GM18505 (cell line): ENCODE data around the gene MUC6.

Experiments
- ATAC-seq: cut with Tn5 transposase; IDR thresholded peaks from one replicate; pipeline ENCODE4 v1.9.1; 2021; ENCODE audit not compliant: unreplicated experiment
- POLR2A ChIP-seq: IDR thresholded peaks from 4 replicates; pipeline ENCODE4 v1.6.1; 2011; ENCODE audit warnings: borderline replicate concordance; ENCODE audit not compliant: insufficient read depth, insufficient read length; ENCODE audit errors: extremely low read depth

MUC6 gene

DNA sequence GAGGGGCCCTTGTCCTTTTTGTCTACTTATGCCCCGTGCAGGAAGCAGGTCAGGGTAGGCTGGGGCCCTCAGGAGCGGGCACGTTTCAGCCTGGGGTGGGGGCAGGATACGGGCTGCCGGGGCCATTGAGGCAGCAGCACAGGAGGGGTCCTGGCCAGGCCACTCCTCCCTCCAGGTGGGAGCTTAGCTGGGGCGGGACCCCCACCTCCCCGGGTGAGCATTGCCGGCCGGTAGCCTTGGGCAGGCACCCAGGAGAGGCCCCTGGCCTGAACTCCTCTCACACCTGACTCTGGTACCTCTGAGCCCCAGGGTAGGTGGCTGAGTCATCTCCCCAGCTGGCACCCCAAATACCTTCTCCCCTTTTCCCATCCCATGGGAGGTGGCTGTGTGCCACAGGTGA lies 5.0 kb upstream of the MUC6 start:
- no peak for ATAC-seq

GRCh38 chr11:1041149-1041467 lies 4.6 kb upstream of the MUC6 start:
- no peak for TF ChIP-seq POLR2A
- ATAC-seq, result no peak

More for the DNA sequence above, 5.0 kb upstream of the MUC6 start:
- no peak for TF ChIP-seq POLR2A

DNA sequence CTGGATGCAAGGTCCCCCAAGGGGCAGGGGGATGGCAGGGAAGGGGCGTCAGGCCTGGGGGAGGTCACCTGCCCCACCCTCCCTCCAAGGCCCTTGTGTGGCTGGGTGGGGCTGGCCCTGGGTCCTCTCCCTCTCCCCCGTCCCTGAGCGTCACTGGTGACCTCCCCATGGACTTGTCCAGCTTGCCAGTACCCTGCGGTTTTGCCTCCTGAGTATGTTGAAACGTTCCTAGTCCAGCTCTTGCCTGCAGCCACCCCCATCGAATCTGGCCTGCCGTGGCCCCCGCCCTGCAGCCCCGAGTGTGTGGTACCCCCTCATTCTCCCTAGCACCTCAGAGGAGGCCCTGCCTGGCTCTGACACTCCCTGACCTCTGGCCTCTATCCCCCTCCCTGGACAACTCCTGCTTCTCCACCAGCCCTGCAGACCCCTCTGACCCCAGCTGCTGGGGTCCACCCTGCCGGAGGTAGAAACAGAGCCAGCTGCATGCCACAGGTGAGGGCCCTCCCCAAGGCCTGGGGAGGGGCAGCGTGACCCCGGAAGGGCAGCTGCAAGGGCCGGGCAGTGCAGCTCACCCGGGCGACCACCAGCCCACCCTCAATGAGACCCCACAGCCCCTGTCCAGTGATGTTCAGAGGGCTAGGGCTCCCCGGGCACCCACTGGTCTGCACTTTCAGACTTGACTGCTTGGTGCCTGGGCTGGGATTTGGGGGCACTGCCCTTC lies 4.1 kb upstream of the MUC6 start:
- no peak for TF ChIP-seq POLR2A
- ATAC-seq, result no peak

GRCh38 chr11:1039481-1040427 lies 3.2 kb upstream of the MUC6 start:
- TF ChIP-seq POLR2A, result no peak

DNA sequence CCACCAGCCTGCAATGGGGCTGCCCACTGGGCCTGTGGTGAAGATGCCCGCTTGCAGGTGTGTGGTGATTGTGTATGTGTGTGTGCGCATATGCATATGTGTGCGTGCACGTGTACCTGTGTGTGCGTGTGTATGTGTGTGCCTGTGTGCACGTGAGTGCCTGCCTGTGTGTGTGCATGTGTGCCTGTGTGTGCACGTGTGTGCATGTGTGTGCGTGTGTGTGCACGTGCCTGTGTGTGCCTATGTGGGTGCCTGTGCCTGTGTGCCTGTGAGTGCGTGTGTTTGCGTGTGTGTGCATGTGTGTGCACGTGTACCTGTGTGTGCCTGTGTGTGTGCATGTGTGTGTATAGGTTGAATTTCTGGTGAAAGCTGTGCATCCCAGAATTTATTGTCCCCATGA lies 2.4 kb upstream of the MUC6 start:
- TF ChIP-seq POLR2A, result no peak
- no peak for ATAC-seq

More at GRCh38 chr11:1039481-1040427, 3.2 kb upstream of the MUC6 start:
- no peak for ATAC-seq

- no peak for ATAC-seq
- TF ChIP-seq POLR2A, result no peak
Measured at GRCh38 chr11:1038361-1038760, 1.8 kb upstream of the MUC6 start.

GRCh38 chr11:1037506-1038055 lies 1.1 kb upstream of the MUC6 start:
- no peak for ATAC-seq
- TF ChIP-seq POLR2A, result no peak

DNA sequence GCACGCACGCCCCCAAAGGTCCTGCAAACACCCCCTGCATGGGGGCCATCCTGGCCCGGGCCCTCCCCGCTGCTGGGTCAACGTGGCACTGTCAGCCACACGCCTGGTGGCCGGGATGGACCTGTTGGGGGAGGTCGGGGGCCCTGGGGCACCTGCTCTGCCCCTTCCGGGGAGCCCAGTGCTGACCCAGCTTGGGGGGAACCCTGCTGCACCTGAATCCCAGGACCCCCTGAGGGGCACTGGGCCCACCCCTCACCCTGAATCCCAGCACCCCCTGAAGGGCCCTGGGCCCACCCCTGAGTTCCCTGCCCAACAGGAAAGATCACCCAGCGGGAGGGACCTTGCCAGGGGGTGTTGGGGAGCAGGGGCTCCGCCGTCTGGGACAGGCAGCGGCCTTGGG lies 413 bp upstream of the MUC6 start:
- no peak for TF ChIP-seq POLR2A
- no peak for ATAC-seq

- TF ChIP-seq POLR2A, result no peak
- no peak for ATAC-seq
Measured at GRCh38 chr11:1035577-1036283, 788 bp downstream of the MUC6 start.

GRCh38 chr11:1034456-1035295 lies 1.8 kb downstream of the MUC6 start:
- TF ChIP-seq POLR2A, result no peak
- ATAC-seq, result no peak

DNA sequence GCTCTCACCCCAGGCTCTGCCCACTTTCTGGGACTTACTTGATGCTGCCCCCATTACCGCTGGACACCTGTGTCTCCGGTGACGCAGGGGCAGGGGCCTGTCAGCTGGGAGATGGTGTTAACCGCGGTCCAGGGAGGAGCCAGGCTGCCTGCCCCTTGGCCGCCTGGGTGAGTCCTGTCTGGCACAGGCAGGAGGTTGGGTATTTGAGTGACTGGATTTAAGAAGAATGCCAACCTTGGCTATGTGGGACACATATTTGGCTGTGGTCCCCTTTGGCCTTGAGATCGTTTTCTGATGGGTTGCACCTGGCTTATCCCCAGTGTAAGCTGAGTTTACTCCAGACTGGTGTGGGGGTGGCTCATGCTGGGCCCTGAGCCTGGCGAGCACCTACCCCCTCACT lies 2.5 kb downstream of the MUC6 start:
- TF ChIP-seq POLR2A, result no peak
- no peak for ATAC-seq

- no peak for ATAC-seq
- no peak for TF ChIP-seq POLR2A
Measured at GRCh38 chr11:1033016-1033798, 3.3 kb downstream of the MUC6 start.
